A549 (cell line): ENCODE measurements around the gene PAFAH1B2. TPM values are rescaled to one million over a fixed set of nuclear protein-coding genes. Genes with fewer than 3 reads are reported as not detected.
"Not testable (repeated sequence)": the region's sequence is repeated elsewhere in the genome, so short reads cannot be mapped to it uniquely, and the experiment has no call there.

Experiments used
- ATAC-seq, 2 experiments: fragments of 200-7000 bp in 1 of 2; fragments of >200 bp in 1 of 2; cut with Nextera tagmentation in 1 of 2; cut with Tn5 transposase in 1 of 2; 3 replicates each; pipeline versions ENCODE4 v1.8.0 to v1.9.1; 2018 to 2020; ENCODE audit warnings: mild to moderate bottlenecking in 1 of 2, moderate library complexity in 1 of 2
- CTCF ChIA-PET: fragments of 300-600 bp; sonication (Branson Sonifier 250); formaldehyde crosslinking; extraction: SDS; loops from one replicate; lab custom pipeline; 2021; ENCODE audit warnings: antibody characterized with exemption, inconsistent platforms; lab: Yijun Ruan, JAX
- POLR2A ChIA-PET: fragments of 350-600 bp; formaldehyde crosslinking; extraction: SDS; loops from one replicate; lab custom pipeline; 2021; ENCODE audit warnings: antibody characterized with exemption, inconsistent platforms; lab: Yijun Ruan, JAX
- DNase-seq, 2 experiments: peaks; one replicate each; pipeline versions ENCODE4 v3.0.0 to v3.0.0-alpha.2; 2011 to 2016; ENCODE audit warnings: low read depth in 1 of 2, low spot score in 1 of 2
- FAIRE-seq: peaks from 2 replicates; lab custom pipeline; 2011; peaks lifted over from hg19 to GRCh38; lab: Jason Lieb, UNC
- H3K27ac ChIP-seq, 2 experiments: fragments of >200 bp; sonication (Bioruptor Twin); formaldehyde crosslinking; 3 replicates each; pipeline ENCODE4 v1.5.1; 2016 to 2017
- H3K4me1 ChIP-seq: fragments of >200 bp; sonication (Bioruptor Twin); formaldehyde crosslinking; 3 replicates; pipeline ENCODE4 v1.6.1; 2016
- H3K4me2 ChIP-seq: fragments of >200 bp; sonication (Bioruptor Twin); formaldehyde crosslinking; 3 replicates; pipeline ENCODE4 v1.6.1; 2016
- H3K4me3 ChIP-seq: fragments of >200 bp; sonication (Bioruptor Twin); formaldehyde crosslinking; 3 replicates; pipeline ENCODE4 v1.5.1; 2016
- H3K9me3 ChIP-seq: fragments of >200 bp; sonication (Bioruptor Twin); formaldehyde crosslinking; 3 replicates; pipeline ENCODE4 v1.6.1; 2016
- ATOH8 ChIP-seq: fragments of 250-450 bp; sonication (Bioruptor Pico); IDR thresholded peaks from 2 replicates; pipeline ENCODE4 v1.5.0; 2020; ENCODE audit warnings: low read depth, mild to moderate bottlenecking, moderate library complexity
- ESRRA ChIP-seq: fragments of 150-350 bp; IDR thresholded peaks from 2 replicates; pipeline ENCODE4 v1.6.1; 2014; ENCODE audit warnings: mild to moderate bottlenecking, low read length, borderline replicate concordance
- FOSL2 ChIP-seq, 2 experiments: fragments of 450-650 bp in 1 of 2; fragments of >200 bp in 1 of 2; sonication (Bioruptor Twin) in 1 of 2; formaldehyde crosslinking; IDR thresholded peaks; 2 replicates each; pipeline versions ENCODE4 v1.5.0 to v1.6.1; 2016 to 2020; ENCODE audit warnings: mild to moderate bottlenecking in 1 of 2, moderate library complexity in 1 of 2
- FOXS1 ChIP-seq: fragments of 250-450 bp; sonication (Bioruptor Pico); IDR thresholded peaks from 2 replicates; pipeline ENCODE4 v1.5.0; 2020; ENCODE audit warnings: mild to moderate bottlenecking, moderate library complexity
- HDAC2 ChIP-seq: fragments of 200-600 bp; sonication (generic); IDR thresholded peaks from 2 replicates; pipeline ENCODE4 v1.6.1; 2016
- HEYL ChIP-seq: fragments of 250-450 bp; sonication (Bioruptor Pico); IDR thresholded peaks from 2 replicates; pipeline ENCODE4 v1.8.0; 2021; ENCODE audit warnings: mild to moderate bottlenecking, moderate library complexity
- JUN ChIP-seq, 2 experiments: fragments of >200 bp; sonication (Bioruptor Twin); formaldehyde crosslinking; IDR thresholded peaks; 2 replicates in 1 of 2; 3 replicates in 1 of 2; pipeline ENCODE4 v1.6.1; 2016 to 2017
- MYC ChIP-seq: IDR thresholded peaks from 2 replicates; pipeline ENCODE4 v1.6.1; 2012; ENCODE audit warnings: mild to moderate bottlenecking, inconsistent platforms, low read length, improper control_type of control experiment, borderline replicate concordance
- PHF8 ChIP-seq: fragments of 200-600 bp; sonication (generic); IDR thresholded peaks from 2 replicates; pipeline ENCODE4 v1.6.1; 2016; ENCODE audit warnings: low read depth, mild to moderate bottlenecking, antibody characterized with exemption, moderate library complexity, borderline replicate concordance
- POLR2AphosphoS2 ChIP-seq: conservative IDR thresholded peaks from 2 replicates; pipeline ENCODE4 v1.6.1; 2012; ENCODE audit warnings: low read length, improper control_type of control experiment, inconsistent platforms
- RAD21 ChIP-seq, 2 experiments: fragments of >200 bp in 1 of 2; sonication (Bioruptor Twin) in 1 of 2; formaldehyde crosslinking in 1 of 2; IDR thresholded peaks in 1 of 2; conservative IDR thresholded peaks in 1 of 2; 2 replicates in 1 of 2; 3 replicates in 1 of 2; pipeline ENCODE4 v1.6.1; 2012 to 2018; ENCODE audit warnings: inconsistent platforms in 1 of 2
- RCOR1 ChIP-seq: fragments of 150-350 bp; IDR thresholded peaks from 2 replicates; pipeline ENCODE4 v1.6.1; 2014; ENCODE audit warnings: antibody characterized with exemption, low read length, low read depth
- RFX5 ChIP-seq: fragments of 450-650 bp; IDR thresholded peaks from 2 replicates; pipeline ENCODE4 v1.7.1; 2014; ENCODE audit warnings: antibody characterized with exemption, mild to moderate bottlenecking, moderate library complexity
- SMC3 ChIP-seq: fragments of >200 bp; sonication (Bioruptor Twin); formaldehyde crosslinking; IDR thresholded peaks from 3 replicates; pipeline ENCODE4 v1.6.1; 2018; ENCODE audit warnings: inconsistent platforms
- SREBF2 ChIP-seq: fragments of 450-650 bp; IDR thresholded peaks from 2 replicates; pipeline ENCODE4 v1.6.1; 2014; ENCODE audit warnings: mild to moderate bottlenecking, moderate library complexity
- ZNF302 ChIP-seq: fragments of 250-450 bp; sonication (Bioruptor Pico); IDR thresholded peaks from 2 replicates; pipeline ENCODE4 v1.9.0; 2021; ENCODE audit warnings: inconsistent platforms, mild to moderate bottlenecking, moderate library complexity
- ZSCAN20 ChIP-seq: fragments of 250-450 bp; sonication (Bioruptor Pico); IDR thresholded peaks from 2 replicates; pipeline ENCODE4 v1.8.0; 2022; ENCODE audit warnings: mild to moderate bottlenecking, moderate library complexity
- WGBS: methylation state at CpG from one replicate; pipeline ENCODE4 v1.1.6; 2017; ENCODE audit errors: missing lambda C conversion rate; 5-methylcytosine and 5-hydroxymethylcytosine counted together
- polyA plus RNA-seq, 4 experiments: library from polyadenylated mRNA; depleted of rRNA in 3 of 4; stranded (reverse); fragments of >200 nt; fragmentation: RNase III in 1 of 4; extraction: RNeasy Plus Mini Kit Qiagen cat#74134 plus additional on column Dnase treatment in 1 of 4; gene quantifications; 2 replicates in 3 of 4; 3 replicates in 1 of 4; pipeline ENCODE4 v1.2.3, GENCODE V29; 2011 to 2017
- TF ChIP-seq, protein P1 (sequence below): fragments of >200 bp; sonication (Bioruptor Twin); formaldehyde crosslinking; IDR thresholded peaks from 2 replicates; pipeline ENCODE4 v1.6.1; 2016
- TF ChIP-seq, protein P2 (sequence below): fragments of 200-600 bp; sonication (generic); IDR thresholded peaks from 2 replicates; pipeline ENCODE4 v1.6.1; 2016; ENCODE audit warnings: antibody characterized with exemption, mild to moderate bottlenecking, moderate library complexity

PAFAH1B2 gene
- polyA plus RNA-seq, 2 of the 4 experiments (the other 2 are of a cell fraction) = 32.9 to 55.3 TPM

DNA sequence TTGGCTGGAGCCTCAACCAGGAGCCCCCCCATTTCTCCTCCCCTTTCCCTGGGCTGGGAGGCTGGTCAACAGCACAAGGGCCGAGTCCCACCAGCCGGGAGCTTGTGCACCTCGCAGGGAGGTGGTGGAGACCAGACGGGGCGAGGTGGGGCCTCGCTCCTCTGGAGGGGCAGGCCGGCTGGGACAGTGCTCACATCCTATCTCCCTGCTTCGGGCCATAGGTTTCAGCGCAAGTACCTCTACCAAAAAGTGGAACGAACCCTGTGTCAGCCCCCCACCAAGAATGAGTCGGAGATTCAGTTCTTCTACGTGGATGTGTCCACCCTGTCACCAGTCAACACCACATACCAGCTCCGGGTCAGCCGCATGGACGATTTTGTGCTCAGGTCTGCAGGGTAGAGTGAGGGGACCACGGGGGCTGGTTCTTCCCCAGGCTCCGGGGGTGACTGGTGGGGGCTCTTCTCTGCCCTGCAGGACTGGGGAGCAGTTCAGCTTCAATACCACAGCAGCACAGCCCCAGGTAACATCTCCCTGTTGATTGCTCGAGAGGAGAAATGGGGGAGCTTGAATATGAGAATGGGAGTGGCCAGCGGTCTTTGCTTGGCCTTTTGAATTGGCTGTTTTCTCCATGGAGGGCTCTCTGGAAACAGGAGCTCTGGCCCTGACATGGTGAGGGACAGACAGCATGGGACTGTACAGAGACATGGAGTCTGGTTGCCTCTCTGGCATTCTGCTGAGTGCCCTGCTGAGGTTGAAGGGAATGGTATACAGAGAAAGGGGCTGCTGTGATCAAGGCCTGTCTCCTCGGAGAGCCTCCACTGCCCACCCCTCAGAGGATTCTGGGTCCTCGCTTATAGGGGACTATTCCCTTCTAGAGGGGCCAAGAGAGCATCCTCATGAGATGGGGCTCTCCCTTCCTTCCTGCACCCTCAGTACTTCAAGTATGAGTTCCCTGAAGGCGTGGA lies 37.8 kb downstream of the PAFAH1B2 start:
- no peak for ATAC-seq
- TF ChIP-seq ESRRA (no peak), FOSL2 (IDR thresholded peaks at IDR 0.05) (no peak), FOSL2 (CRISPR knock-in tag; IDR thresholded peaks at IDR 0.05) (no peak), RAD21 (conservative IDR thresholded peaks at IDR 0.05 in 1 of 2, IDR thresholded peaks at IDR 0.05 in 1 of 2) (no peak), RFX5 (no peak), POLR2AphosphoS2 (no peak), HEYL (no peak), MYC (no peak), FOXS1 (CRISPR knock-in tag) (no peak), RCOR1 (no peak), PHF8 (no peak), JUN (IDR thresholded peaks at IDR 0.05) (no peak), SMC3 (no peak)
- TF ChIP-seq, protein P1, sequence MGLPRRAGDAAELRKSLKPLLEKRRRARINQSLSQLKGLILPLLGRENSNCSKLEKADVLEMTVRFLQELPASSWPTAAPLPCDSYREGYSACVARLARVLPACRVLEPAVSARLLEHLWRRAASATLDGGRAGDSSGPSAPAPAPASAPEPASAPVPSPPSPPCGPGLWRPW = no peak
- TF ChIP-seq, protein P2, sequence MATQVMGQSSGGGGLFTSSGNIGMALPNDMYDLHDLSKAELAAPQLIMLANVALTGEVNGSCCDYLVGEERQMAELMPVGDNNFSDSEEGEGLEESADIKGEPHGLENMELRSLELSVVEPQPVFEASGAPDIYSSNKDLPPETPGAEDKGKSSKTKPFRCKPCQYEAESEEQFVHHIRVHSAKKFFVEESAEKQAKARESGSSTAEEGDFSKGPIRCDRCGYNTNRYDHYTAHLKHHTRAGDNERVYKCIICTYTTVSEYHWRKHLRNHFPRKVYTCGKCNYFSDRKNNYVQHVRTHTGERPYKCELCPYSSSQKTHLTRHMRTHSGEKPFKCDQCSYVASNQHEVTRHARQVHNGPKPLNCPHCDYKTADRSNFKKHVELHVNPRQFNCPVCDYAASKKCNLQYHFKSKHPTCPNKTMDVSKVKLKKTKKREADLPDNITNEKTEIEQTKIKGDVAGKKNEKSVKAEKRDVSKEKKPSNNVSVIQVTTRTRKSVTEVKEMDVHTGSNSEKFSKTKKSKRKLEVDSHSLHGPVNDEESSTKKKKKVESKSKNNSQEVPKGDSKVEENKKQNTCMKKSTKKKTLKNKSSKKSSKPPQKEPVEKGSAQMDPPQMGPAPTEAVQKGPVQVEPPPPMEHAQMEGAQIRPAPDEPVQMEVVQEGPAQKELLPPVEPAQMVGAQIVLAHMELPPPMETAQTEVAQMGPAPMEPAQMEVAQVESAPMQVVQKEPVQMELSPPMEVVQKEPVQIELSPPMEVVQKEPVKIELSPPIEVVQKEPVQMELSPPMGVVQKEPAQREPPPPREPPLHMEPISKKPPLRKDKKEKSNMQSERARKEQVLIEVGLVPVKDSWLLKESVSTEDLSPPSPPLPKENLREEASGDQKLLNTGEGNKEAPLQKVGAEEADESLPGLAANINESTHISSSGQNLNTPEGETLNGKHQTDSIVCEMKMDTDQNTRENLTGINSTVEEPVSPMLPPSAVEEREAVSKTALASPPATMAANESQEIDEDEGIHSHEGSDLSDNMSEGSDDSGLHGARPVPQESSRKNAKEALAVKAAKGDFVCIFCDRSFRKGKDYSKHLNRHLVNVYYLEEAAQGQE = no peak
- H3K9me3 ChIP-seq = no peaks in the 10 kb centered on the region
- FAIRE-seq = no peak
- no peak overlapping the region for H3K4me3 ChIP-seq
- no peak overlapping the region for H3K27ac ChIP-seq
- POLR2A ChIA-PET = no interaction called here
- no peak overlapping the region for H3K4me2 ChIP-seq
- CTCF ChIA-PET = interaction anchor here (0.8 to 7.2 kb wide), 14 partner anchors 9 to 46 kb away, joined by 3 to 69 read pairs (median 4); partner anchors contain the start of genes PAFAH1B2 and TAGLN
- 97% methylated on average over 6 of the region's 22 CpGs for WGBS
- no peak for DNase-seq
- H3K4me1 ChIP-seq = peaks cover 13% of the 10 kb centered on the region

- no peak overlapping the region for H3K27ac ChIP-seq
- CTCF ChIA-PET = interaction anchor here (0.8 to 7.2 kb wide), 8 partner anchors 9 to 45 kb away, joined by 3 to 69 read pairs (median 5); partner anchors contain the start of gene TAGLN
- TF ChIP-seq FOSL2 (IDR thresholded peaks at IDR 0.05) = no peak
- TF ChIP-seq FOSL2 (CRISPR knock-in tag; IDR thresholded peaks at IDR 0.05) = no peak
- TF ChIP-seq ZNF302 (CRISPR knock-in tag) = no peak
- no peak for TF ChIP-seq ZSCAN20 (CRISPR knock-in tag)
- TF ChIP-seq, protein P1 = no peak
- no peak for TF ChIP-seq SREBF2
- no peak for TF ChIP-seq ATOH8
- TF ChIP-seq HDAC2 = no peak
- peaks cover 13% of the 10 kb centered on the region for H3K4me1 ChIP-seq
- H3K9me3 ChIP-seq = no peaks in the 10 kb centered on the region
- DNase-seq (no peak), FAIRE-seq (no peak), ATAC-seq (no peak)
- no peak overlapping the region for H3K4me2 ChIP-seq
- POLR2A ChIA-PET = no interaction called here
- H3K4me3 ChIP-seq = no peak overlapping the region
- WGBS = 91% methylated on average over 10 of the region's 10 CpGs
These were observed 38.5 kb downstream of the PAFAH1B2 start for GRCh38 chr11:117182551-117182935.

DNA sequence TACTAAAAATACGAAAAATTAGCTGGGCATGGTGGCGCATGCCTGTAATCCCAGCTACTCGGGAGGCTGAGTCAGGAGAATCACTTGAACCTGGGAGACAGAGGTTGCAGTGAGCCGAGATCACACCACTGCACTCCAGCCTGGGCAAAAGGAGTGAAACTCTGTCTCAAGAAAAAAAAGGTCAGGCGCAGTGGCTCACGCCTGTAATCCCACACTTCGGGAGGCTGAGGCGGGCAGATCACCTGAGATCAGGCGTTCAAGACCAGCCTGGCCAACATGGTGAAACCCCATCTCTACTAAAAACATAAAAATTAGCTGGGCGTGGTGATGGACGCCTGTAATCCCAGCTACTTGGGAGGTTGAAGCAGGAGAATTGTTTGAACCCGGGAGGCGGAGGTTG lies 39.1 kb downstream of the PAFAH1B2 start:
- H3K27ac ChIP-seq, DNase-seq, ATAC-seq, FAIRE-seq, POLR2A ChIA-PET, H3K9me3 ChIP-seq, H3K4me3 ChIP-seq, H3K4me2 ChIP-seq: not testable (repeated sequence)
- H3K4me1 ChIP-seq = peaks cover 13% of the 10 kb centered on the region
- CTCF ChIA-PET = interaction anchor here (1.0 to 7.2 kb wide), 3 partner anchors 10 to 44 kb away, joined by 3 to 69 read pairs (median 3); no protein-coding TSS in a partner anchor
- WGBS = 94% methylated on average over 13 of the region's 13 CpGs
